ENCODE measurements around the gene JOSD1. TPM values are rescaled to one million over a fixed set of nuclear protein-coding genes. Genes with fewer than 3 reads are reported as not detected.

The JOSD1 gene
- total RNA-seq, 2 experiments from 2014 or later = 48.9 to 54.3 TPM

DNA sequence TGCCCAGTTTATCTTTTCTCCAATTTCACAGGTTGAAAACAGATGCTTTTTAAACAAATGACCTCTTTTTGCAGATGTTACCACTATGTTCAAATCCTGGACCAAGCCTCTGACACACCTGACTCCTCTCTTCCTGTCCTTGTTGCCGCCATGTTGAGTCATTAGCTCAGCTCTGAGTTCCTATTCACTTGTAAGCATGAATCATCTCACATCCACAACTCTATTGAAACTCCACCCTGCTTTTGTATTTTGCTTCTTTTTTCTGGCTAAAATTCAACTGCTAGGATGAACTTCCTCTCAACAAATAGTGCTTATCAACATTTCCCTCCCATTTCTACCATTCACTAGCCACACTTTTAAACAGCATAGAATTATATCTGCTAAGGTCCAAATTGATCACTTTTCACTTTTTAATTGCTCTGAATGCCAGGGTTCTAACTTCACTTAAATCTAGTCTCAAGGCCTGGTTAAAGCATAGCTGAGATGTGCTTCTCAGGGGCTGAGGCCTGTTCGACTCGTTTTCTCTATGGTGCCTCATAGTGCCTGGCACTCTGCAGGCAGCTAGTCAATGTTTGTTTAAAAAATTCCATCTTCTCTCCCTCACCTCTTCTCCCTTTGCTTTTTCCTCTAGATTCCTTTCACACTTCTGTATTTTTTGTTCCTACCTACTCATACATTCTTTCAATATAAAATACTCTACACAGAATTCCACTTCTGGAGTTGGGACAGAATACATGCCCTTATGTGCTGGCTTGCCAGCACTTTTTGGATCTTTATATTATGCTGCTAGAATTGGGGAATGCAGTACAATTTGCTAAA is 3.9 kb downstream of the JOSD1 start:
- DNase-seq = peak; percentile 77
- Mint-ChIP-seq H3K27ac (peak overlapping the region; percentile 93), H3K9me3 (no peaks in the 10 kb centered on the region), H3K4me3 (peak overlapping the region; percentile 42), H3K4me1 (ENCODE audit: low read depth) (peaks cover 63% of the 10 kb centered on the region), H3K36me3 (ENCODE audit: low read depth) (peaks cover 32% of the 10 kb centered on the region), H3K27me3 (ENCODE audit: low read depth) (no peaks in the 10 kb centered on the region)
- intact Hi-C loops (cut with micrococcal nuclease) = loop anchor here (1.0 to 10.0 kb wide), 2 partner anchors 16 to 808 kb away; partner anchors contain the start of genes MIEF1 and TOMM22
- CTCF ChIA-PET = interaction anchor here (0.7 to 5.6 kb wide), 3 partner anchors 15 to 37 kb away, joined by 3 to 33 read pairs (median 3); partner anchors contain the start of gene TOMM22

DNA sequence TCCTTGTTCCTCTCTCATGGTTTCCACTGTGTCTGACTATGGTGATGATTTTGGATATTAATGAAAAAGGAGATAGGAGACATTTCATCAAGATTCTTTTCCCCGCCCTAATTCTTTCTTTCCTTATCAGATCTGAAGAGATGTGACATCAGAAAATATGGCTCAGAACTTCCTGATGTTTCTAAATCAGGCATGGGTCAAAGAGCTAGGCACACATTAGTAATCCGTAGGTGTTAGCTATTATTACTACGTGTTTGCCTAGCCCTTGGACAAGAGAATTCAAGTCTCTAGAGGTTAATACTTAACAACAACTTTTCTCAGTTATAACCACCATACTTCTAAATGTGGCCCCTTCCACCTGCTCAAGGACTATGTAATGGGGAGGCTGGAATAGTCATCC is 5.8 kb downstream of the JOSD1 start:
- Mint-ChIP-seq H3K9me3 (no peaks in the 10 kb centered on the region), H3K4me1 (ENCODE audit: low read depth) (peaks cover 61% of the 10 kb centered on the region), H3K27me3 (ENCODE audit: low read depth) (no peaks in the 10 kb centered on the region), H3K36me3 (ENCODE audit: low read depth) (peaks cover 36% of the 10 kb centered on the region), H3K4me3 (no peak overlapping the region), H3K27ac (peak overlapping the region; percentile 7)
- CTCF ChIA-PET = interaction anchor here (0.7 to 5.6 kb wide), 2 partner anchors 13 to 390 kb away, joined by 4 to 33 read pairs; partner anchors contain the start of gene TOMM22
- intact Hi-C loops (cut with micrococcal nuclease) = loop anchor here (10.0 kb wide), 1 partner anchor 810 kb away; the partner anchor contains the start of gene MIEF1
- no peak for DNase-seq

DNA sequence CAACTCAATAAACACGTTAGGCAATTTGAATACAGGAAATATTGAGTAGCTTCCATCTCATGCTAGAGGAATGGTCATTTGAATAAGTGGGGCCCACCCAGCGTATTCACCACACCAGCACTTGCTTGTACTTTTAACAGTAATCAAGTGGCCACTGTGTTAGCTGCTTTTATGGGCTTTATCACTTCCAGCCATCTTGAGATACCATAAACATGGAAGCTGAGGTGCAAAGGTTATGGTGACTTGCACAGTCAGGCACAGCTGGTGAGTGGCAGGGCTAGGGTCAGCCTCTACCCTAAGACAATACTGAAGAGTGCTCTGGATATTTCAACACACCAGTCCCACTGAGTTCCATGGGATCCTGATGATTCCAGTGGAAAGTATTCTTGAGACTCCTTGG is 6.7 kb downstream of the JOSD1 start:
- H3K9me3 Mint-ChIP-seq = no peaks in the 10 kb centered on the region
- CTCF ChIA-PET = no interaction called here
- no peak overlapping the region for H3K4me3 Mint-ChIP-seq
- H3K4me1 Mint-ChIP-seq (ENCODE audit: low read depth) = peaks cover 54% of the 10 kb centered on the region
- intact Hi-C loops (cut with micrococcal nuclease) = loop anchor here (10.0 kb wide), 1 partner anchor 811 kb away; the partner anchor contains the start of gene MIEF1
- H3K36me3 Mint-ChIP-seq (ENCODE audit: low read depth) = peaks cover 31% of the 10 kb centered on the region
- no peaks in the 10 kb centered on the region for H3K27me3 Mint-ChIP-seq (ENCODE audit: low read depth)
- no peak overlapping the region for H3K27ac Mint-ChIP-seq
- DNase-seq = no peak

DNA sequence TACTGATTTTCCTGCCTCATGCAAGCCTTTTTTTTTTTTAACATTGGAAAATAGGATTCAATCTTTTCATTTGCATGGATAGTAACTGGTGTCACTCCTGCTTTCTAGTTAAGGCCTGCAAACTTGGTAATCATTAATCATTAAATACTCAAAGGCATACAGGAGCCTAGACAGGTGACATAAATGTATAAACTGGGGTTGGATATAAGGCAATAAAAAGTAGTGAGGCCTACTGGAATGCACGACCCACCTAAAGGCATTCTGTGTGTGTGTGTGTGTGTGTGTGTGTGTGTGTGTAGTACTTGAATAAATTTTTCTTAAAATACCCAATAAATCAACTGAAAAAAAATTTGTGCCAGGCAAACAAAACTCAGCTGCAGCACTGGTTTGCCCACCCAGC is 11.1 kb downstream of the JOSD1 start:
- no peaks in the 10 kb centered on the region for H3K9me3 Mint-ChIP-seq
- H3K4me3 Mint-ChIP-seq = no peak overlapping the region
- no peaks in the 10 kb centered on the region for H3K27me3 Mint-ChIP-seq (ENCODE audit: low read depth)
- peaks cover 24% of the 10 kb centered on the region for H3K36me3 Mint-ChIP-seq (ENCODE audit: low read depth)
- H3K27ac Mint-ChIP-seq = no peak overlapping the region
- CTCF ChIA-PET = no interaction called here
- peaks cover 12% of the 10 kb centered on the region for H3K4me1 Mint-ChIP-seq (ENCODE audit: low read depth)
- no peak for DNase-seq
- intact Hi-C loops (cut with micrococcal nuclease) = loop anchor here (10.0 kb wide), 1 partner anchor 815 kb away; the partner anchor contains the start of gene MIEF1

DNA sequence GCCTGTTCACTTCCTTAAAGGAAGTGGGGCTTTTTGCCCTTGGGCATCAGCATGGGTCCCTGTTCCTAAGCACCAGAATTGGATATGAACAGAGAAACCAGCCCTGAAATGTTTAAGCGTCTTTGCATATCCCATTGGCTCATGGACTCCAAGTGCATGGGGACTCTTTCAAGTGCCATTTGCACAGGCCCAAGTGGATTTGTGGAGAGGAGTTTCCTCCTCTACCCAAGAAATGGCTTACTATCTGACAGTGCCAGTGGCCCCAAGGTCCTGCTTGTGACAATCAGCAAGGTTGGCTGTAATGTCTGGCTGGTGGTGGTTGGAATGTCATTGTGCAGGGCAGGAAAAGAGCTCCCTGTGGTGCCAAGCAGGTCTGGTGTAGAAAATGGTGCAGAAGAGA is 15.0 kb downstream of the JOSD1 start:
- H3K27me3 Mint-ChIP-seq (ENCODE audit: low read depth) = no peaks in the 10 kb centered on the region
- peaks cover 21% of the 10 kb centered on the region for H3K4me1 Mint-ChIP-seq (ENCODE audit: low read depth)
- H3K36me3 Mint-ChIP-seq (ENCODE audit: low read depth) = peaks cover 35% of the 10 kb centered on the region
- H3K4me3 Mint-ChIP-seq = no peak overlapping the region
- no peak overlapping the region for H3K27ac Mint-ChIP-seq
- CTCF ChIA-PET = no interaction called here
- no peak for DNase-seq
- H3K9me3 Mint-ChIP-seq = no peaks in the 10 kb centered on the region
- intact Hi-C loops (cut with micrococcal nuclease) = no loop called here

DNA sequence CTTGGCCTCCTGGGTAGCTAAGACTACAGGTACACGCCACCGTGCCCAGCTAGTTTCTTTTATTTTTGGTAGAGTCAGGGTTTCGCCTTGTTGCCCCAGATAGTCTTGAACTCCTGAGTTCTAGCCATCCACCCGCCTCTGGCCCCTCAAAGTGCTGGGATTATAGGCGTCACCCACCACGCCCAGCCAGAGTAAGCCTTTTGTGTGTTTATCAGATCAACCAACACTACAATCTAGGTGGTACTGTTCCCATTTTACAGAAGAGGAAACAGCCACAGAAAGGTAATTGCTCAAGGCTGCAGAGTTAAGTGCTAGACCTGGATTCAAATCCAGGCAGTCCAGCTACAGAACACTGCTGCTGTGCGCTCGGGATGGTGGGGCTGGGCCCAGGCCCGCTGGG is 15.8 kb downstream of the JOSD1 start:
- Mint-ChIP-seq H3K9me3 (no peaks in the 10 kb centered on the region), H3K27ac (no peak overlapping the region), H3K36me3 (ENCODE audit: low read depth) (peaks cover 35% of the 10 kb centered on the region), H3K4me1 (ENCODE audit: low read depth) (peaks cover 21% of the 10 kb centered on the region), H3K27me3 (ENCODE audit: low read depth) (no peaks in the 10 kb centered on the region), H3K4me3 (no peak overlapping the region)
- no peak for DNase-seq
- intact Hi-C loops (cut with micrococcal nuclease) = no loop called here
- CTCF ChIA-PET = interaction anchor here (1.8 kb wide), 1 partner anchor 14 kb away, joined by 7 read pairs; no protein-coding TSS in a partner anchor

DNA sequence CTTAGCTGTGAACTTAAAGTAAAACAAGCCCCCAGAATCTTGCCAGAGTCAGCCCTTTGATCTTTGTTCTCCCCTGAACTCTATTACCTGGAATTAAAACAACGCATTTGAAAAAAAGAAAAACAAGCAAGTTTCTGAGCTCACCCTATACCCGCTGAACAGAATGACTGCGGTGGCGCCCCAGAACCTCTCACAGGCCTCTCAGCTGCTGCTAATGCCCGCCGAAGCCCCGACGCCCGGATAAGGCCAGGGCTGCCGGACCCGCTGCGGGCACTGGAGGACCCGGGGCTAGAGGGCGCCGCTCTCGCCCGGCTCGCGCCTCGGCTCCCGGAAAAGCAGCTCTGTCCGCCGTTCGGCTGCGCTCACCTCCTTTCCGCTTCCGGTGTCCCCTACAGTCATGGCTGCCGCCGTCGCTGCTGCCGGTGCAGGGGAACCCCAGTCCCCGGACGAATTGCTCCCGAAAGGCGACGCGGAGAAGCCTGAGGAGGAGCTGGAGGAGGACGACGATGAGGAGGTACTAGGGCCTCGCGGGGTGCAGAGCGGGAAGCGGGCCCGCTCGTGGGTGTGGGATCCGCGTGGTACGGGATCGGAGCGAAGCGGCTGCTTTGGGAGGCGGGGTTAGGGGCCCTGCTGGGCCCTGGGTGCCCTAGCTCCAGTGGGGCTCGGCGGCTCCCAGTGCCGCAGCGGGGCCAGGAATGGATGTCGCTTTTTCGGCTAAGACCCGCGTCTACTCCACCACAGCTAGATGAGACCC is 19.0 kb downstream of the JOSD1 start, which contains the start of gene TOMM22:
Gene TOMM22, plus strand, starts transcription at position 376 of the 754 bp plus-strand sequence. Its CDS starts 22 bp downstream, at position 398.
- CTCF ChIA-PET = interaction anchor here (0.6 to 2.3 kb wide), 15 partner anchors 10 to 1038 kb away, joined by 3 to 33 read pairs (median 3); partner anchors contain the start of gene GTPBP1
- DNase-seq = peak; percentile 89
- Mint-ChIP-seq H3K27me3 (ENCODE audit: low read depth) (no peaks in the 10 kb centered on the region), H3K36me3 (ENCODE audit: low read depth) (peaks cover 30% of the 10 kb centered on the region), H3K9me3 (no peaks in the 10 kb centered on the region), H3K4me1 (ENCODE audit: low read depth) (peaks cover 21% of the 10 kb centered on the region), H3K4me3 (peak within 1 kb of the TSS; percentile 91), H3K27ac (peak within 1 kb of the TSS; percentile 93)
- intact Hi-C loops (cut with micrococcal nuclease) = loop anchor here (1.0 kb wide), 3 partner anchors 15 to 25 kb away; partner anchors contain the start of genes CBY1, FAM227A and GTPBP1

DNA sequence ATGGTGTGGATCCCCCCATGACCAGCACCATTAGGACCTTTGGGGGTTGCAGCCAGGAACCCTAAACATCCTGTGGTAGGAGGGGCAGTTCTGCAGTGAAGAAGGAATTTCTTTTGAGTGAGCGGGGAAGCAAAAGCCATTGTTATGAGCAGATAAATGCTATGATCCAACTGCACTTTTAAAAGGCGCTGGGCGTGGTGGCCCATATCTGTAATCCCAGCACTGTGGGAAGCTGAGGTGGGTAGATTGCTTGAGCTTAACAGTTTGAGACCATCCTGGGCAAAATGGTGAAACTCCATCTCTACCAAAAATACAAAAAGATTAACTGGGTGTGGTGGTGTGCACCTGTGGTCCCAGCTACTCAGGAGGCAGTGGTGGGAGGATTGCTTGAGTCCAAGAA is 24.9 kb downstream of the JOSD1 start:
- DNase-seq = no peak
- CTCF ChIA-PET = interaction anchor here (0.5 kb wide), 1 partner anchor 236 kb away, joined by 3 read pairs; no protein-coding TSS in a partner anchor
- Mint-ChIP-seq H3K27ac (no peak overlapping the region), H3K4me1 (ENCODE audit: low read depth) (no peaks in the 10 kb centered on the region), H3K27me3 (ENCODE audit: low read depth) (no peaks in the 10 kb centered on the region), H3K9me3 (no peaks in the 10 kb centered on the region), H3K4me3 (no peak overlapping the region), H3K36me3 (ENCODE audit: low read depth) (peaks cover 14% of the 10 kb centered on the region)
- intact Hi-C loops (cut with micrococcal nuclease) = no loop called here

DNA sequence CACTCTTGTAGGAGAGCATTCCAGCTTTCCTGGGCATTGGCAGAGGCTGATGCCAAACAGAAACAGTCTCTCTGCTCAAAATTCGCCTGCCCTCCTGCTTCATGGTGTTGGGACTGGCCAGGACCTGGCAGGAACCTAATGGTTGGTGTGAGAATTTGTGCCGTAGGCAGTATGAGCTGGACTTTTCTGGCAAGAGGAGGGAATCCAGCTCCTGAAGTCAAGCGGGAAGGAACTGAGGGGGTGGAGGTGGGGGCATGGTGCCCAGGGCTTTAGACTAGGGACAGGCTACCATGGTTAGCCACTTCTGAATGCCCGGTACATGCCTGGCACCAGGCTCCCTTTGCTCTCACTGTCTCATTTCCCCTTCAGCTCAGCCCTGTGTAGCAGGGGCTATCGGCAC is 25.9 kb downstream of the JOSD1 start:
- no peak for DNase-seq
- Mint-ChIP-seq H3K27me3 (ENCODE audit: low read depth) (no peaks in the 10 kb centered on the region), H3K36me3 (ENCODE audit: low read depth) (peaks cover 14% of the 10 kb centered on the region), H3K4me1 (ENCODE audit: low read depth) (no peaks in the 10 kb centered on the region), H3K4me3 (no peak overlapping the region), H3K27ac (no peak overlapping the region), H3K9me3 (no peaks in the 10 kb centered on the region)
- intact Hi-C loops (cut with micrococcal nuclease) = no loop called here
- CTCF ChIA-PET = no interaction called here

DNA sequence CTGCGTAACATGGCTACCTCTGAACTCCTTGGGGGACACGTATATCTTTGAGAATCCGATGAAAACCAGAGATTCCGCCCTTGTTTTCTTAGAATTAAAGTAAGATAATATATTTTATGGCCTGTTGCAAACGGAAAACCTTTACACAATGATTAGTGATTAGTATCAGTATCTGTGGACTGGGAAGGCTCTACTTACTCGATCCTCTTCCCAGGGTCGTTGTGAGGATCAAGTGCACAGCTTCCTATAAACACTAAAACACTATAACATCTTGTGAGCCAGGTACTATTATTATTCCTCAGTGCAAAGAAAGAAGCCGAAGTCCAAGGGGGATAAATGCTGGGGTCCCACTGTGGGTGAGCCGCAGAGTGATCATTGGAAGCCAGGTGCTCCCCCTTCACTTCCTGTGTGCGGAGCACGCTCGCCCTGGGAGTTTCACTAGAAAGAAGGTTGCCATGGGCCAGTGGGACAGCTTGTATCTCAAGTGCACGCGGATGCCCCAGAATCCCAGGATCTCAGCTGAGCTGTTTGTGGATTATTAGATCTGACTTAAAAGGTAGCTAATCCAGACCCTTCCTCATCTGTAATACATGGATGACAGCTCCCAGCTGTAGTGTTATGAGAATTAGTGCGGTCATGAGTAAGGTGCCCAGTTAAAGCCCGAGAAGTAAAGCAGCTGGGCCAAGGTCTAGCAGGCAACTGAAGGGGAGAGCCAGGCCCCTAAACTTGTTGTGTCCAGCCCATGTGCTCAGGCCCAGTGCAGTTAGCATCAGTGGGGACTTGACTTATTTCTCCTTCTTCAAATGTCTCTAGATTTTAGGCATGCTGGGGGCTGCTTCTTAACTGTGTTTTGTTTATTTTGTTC is 43.5 kb downstream of the JOSD1 start:
- Mint-ChIP-seq H3K9me3 (no peaks in the 10 kb centered on the region), H3K27ac (peak overlapping the region; percentile 95), H3K4me3 (peak overlapping the region; percentile 87), H3K4me1 (ENCODE audit: low read depth) (peaks cover 14% of the 10 kb centered on the region), H3K27me3 (ENCODE audit: low read depth) (no peaks in the 10 kb centered on the region), H3K36me3 (ENCODE audit: low read depth) (no peaks in the 10 kb centered on the region)
- peak; percentile 66 for DNase-seq
- CTCF ChIA-PET = interaction anchor here (0.8 kb wide), 1 partner anchor 24 kb away, joined by 3 read pairs; the partner anchor contains the start of gene TOMM22
- intact Hi-C loops (cut with micrococcal nuclease) = loop anchor here (2.0 kb wide), 1 partner anchor 86 kb away; the partner anchor contains the start of gene DMC1

DNA sequence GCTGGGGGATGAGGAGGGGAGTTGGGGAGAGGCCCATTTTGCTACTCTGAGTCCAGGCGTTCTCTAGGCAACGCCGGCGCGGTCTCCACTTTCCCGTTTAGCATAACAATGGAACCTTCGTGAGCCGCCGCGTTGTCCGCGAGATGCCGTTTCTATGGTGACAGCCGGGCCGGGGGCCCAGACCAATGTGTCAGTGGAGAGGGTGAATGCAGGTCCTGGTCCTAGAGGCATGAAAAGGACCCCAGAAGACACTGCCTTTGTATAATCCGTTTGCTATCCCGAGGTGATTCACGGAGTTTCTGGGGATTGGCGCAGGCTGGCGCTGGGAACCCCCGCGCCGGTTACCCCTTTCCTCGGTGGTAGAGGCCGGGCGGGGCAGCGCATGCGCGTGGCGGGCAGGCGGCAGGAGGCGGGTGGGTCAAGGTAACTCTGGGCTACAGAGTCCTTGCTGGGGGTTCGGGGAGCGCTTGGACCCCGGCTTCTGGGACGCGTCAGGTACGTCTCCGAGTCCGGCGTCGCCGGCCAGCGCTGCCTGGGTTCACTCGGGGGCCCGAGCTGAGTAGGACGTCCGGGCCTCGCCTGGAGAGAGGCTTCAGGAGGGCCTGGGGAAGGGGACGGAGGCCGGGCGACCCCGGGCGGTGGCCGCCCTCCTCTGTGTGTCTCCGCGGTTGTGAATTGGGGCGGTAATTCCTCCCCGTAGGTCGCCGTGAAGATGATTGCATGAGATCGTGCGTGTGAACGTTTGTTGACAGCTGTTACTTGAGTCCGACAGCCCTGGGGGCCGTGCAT is 44.3 kb downstream of the JOSD1 start, which contains the start of the genes CBY1 and FAM227A:
Gene CBY1, plus strand, starts transcription at position 383 of the 789 bp plus-strand sequence. CDS start 11,417 bp downstream, outside the sequence.
Gene FAM227A, minus strand, starts transcription at position 137 of the 789 bp plus-strand sequence. CDS start 6,224 bp downstream, outside the sequence.
- DNase-seq = peak; percentile 86
- Mint-ChIP-seq H3K27ac (peak within 1 kb of the TSS; percentile 95), H3K36me3 (ENCODE audit: low read depth) (no peaks in the 10 kb centered on the region), H3K4me1 (ENCODE audit: low read depth) (peaks cover 14% of the 10 kb centered on the region), H3K9me3 (no peaks in the 10 kb centered on the region), H3K27me3 (ENCODE audit: low read depth) (no peaks in the 10 kb centered on the region), H3K4me3 (peak within 1 kb of the TSS; percentile 87)
- CTCF ChIA-PET = interaction anchor here (0.8 kb wide), 1 partner anchor 25 kb away, joined by 3 read pairs; the partner anchor contains the start of gene TOMM22
- intact Hi-C loops (cut with micrococcal nuclease) = loop anchor here (1.0 to 2.0 kb wide), 4 partner anchors 25 to 258 kb away; partner anchors contain the start of genes DMC1, GTPBP1 and TOMM22

All from activated naive CD4-positive, alpha-beta T cell treated with anti-CD3 and anti-CD28 coated beads for 36 hours (primary cell).